Dermis blood vessel endothelial cell (primary cell): ENCODE data around the gene EN2. TPM values are rescaled to one million over a fixed set of nuclear protein-coding genes. Genes with fewer than 3 reads are reported as not detected.

Experiments
- DNase-seq: peaks from one replicate; pipeline ENCODE4 v3.0.0; 2010
- total RNA-seq: library from RNA; depleted of rRNA; stranded (reverse); fragments of >200 nt; gene quantifications from 2 replicates; pipeline ENCODE4 v1.2.3, GENCODE V29; 2014

The EN2 gene
- total RNA-seq, 1 donor from 2014 or later: not detected

DNA sequence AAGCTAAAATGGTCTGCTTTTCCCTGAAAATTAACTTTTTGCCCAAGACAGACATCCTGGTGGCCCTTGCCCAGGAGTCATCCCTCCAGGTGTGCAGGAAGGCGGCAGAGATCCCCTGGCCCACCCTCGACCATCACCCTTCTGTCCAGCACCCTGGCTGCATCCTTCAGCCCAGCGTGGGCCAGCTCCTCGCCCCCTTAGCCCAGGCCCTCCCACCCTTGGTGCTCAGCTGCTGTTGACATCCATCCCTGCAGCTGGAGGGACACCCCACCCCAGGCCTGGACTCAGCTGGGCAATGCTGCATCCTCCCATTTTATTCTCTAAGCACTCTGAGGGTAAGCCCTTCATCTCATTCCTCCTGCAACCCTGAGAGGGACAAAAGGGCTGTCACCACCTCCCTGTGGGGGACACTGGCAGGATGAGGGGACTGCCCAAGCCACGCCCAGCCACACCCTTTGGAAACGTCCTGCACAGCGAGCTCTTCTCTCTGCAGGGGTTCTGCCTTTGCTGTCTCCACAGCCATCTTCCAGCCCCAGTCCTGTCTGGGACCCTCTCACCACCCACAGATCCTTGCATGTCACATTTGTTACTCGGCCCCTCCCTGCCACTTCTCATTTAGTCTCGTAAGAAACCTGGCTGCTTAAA is 30.7 kb downstream of the EN2 start:
- no peak for DNase-seq

DNA sequence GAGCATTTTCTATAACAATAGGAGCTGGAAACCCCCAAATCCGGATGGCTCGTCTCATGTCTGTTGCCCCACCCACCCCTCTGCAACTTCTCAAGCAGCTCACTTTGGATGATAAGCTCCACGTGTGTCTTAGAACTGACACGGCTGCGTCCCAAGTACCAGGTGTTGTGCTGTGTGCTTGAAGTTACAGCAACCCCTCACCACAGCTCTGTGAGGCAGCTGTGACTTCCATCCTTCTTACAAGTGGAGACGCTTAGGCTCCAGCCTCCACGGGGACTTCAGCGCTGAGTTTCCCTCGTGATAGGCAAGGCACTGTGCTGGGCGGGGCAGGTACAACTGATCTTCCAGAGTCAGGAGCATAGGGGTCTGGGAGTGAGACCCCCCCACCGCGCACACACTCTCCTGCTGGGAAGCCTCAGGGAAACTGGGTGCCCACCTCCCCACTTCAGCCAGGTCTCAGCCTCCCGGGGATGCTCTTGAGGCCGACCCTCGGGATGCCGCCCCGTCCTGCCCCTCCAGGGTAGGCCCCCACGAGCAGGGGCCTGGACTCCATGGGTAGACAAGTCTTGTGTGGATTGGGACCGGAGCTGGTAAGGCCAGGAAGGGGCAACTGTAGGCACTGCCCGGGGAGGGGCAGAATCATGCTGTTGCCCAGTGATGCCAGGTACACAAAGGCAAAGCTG is 31.4 kb downstream of the EN2 start:
- no peak for DNase-seq

DNA sequence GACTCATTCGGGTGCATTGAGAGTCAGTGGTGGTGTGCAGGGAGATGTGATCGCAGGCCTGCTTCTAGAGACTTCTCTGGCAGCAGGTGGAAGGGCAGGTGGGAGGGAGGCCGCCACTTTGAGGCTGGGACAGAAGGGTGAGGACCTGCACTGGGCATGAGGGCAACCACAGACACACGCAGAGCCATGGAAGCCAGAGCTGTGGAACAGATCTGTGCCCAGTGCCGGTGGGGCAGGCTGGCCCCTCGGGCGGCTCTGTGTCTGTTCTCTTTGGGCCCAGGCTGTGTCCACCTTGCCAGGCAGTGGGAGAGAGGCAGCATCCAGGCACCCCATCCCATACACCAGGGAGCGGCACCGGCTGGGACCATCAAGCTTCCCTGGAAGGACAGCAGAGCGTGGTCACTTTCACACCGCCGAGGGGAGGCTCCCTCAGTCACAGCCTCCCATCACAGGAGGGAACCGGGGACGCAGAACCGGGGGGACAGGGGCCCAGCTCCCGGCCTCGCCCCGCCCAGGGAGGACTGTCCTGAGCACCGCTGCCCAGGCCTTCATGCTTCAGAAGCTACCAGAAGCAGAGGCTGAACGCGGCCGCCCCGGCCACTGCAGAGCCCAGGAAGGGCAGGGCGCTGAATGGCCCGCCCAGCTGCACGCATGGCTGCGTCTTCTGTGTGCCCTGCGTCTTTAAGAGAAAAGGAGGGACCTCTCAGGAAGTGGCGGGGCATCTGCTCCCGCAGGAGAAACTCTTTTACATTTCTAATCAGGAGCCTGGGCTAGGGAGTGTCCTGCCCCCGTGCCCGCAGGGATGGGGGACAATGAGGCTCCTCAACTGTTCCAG is 32.1 kb downstream of the EN2 start:
- DNase-seq: no peak

DNA sequence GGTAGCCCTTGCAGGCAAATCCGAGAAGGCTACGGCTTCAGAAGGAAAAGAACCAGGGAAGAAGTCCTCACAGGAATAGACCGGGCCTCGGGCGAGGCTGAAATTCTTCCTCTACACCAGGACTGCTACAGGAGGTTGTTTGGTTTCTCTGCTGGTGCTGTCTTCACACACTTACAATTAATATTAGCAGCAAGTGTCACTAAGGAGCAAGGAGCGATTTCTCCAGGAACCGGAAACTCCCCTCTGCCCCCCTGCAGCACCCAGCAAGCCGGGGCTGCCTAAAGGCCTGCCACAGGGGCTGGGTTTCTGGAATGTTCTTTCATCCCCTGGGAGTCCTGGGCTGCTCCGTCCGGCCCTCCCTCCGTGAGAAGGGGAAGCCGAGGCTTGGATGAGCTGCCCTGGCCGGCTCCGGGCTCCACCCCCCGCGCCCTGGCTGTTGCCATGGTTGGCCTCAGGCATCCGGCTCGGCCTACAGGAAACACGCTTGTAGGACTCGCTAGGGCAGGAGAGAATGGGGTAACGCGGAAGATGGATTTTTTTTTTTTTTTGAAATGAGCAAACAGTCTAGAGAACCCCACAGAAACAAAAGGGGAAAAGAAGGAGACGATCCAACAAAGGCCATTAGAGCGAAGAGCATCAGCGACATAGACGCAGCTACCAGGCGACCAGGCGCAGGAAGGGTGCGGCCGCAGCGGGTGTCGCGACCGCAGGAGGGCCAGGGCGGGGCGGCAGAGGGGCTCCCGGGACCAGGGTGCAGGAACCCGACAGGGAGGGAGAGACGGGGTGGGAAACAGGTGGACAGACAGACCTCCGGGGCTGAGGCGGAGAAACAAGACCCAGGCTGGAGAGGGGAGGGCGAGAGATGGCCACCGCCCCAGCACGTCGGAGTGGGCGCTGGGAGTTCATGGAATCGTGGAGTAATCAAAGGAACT is 33.0 kb downstream of the EN2 start:
- peak; percentile 35 for DNase-seq

DNA sequence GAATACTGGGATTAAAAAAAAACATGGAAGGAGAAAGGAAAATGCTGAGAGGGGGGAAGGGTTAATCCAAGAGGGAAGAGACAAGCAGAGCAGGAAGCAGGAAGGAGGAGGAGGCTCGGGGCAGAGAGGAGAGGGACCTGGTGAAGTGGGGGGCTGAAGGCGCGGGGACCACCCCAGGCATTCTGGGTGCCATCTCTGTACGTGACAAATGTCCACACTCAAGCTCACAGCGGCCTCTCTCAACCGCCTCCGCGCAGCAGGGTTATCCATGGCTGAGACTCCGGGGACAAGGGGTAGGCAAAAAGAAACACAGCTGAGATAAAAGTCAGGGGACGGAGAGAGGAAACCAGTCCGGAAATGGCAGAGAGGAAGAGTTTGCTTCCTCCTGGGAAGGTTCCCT is 33.9 kb downstream of the EN2 start:
- DNase-seq: no peak

DNA sequence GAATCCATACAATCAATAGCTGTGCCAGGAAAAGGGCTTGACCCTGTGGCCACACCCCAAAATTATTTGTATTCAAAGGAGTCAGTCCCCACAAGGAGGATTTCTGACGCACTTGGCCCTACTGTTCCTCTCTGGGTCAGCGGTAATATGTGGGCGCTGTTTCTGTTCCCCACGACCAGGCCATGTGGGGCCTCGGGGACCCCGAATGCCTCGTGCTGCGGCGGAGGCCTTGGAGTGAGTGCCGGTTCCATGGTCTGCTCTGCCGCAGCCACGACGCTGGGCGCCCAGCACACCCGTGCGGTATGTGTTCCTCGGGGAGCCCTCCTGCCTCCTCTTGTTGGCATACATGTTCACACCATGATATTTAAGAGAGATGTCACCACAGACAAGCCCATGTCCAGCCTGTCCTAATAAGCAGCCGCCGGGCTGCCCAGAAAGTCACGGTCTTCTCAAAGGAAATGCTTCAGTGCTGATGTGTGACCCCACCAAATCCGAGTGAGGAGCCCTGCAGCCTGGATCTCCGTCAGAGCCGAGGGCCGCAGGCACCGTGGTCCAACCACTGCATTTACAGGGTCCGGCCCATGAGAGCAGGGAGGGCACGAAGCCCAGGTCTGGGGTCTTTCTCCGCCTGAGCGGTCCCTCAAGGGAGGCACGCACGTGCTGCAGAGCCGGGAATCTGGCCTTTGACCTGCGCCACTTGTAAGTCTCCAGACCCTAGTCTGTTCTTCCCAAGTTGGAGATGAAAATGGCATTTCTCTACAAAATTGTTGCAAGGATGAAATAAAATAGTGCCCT is 36.0 kb downstream of the EN2 start:
- DNase-seq: no peak

DNA sequence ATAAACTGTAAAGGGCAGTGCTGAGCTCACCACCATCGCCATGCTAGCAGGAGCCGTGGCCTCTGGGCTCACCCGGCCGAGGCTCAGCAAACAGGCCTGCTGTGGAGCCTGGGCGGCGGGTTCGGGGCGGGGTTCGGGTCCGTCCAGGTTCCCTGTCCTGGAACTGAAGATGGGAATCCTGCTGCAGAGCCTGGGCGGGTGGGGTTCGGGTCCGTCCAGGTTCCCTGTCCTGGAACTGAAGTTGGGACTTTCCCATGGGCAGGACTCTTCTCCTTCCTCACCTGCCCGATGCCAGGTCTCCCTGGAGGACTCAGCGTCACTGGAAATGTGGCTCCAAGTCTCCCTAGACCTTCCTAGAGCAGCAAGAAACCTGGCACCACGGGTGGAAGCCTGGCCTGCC is 36.6 kb downstream of the EN2 start:
- DNase-seq: no peak

DNA sequence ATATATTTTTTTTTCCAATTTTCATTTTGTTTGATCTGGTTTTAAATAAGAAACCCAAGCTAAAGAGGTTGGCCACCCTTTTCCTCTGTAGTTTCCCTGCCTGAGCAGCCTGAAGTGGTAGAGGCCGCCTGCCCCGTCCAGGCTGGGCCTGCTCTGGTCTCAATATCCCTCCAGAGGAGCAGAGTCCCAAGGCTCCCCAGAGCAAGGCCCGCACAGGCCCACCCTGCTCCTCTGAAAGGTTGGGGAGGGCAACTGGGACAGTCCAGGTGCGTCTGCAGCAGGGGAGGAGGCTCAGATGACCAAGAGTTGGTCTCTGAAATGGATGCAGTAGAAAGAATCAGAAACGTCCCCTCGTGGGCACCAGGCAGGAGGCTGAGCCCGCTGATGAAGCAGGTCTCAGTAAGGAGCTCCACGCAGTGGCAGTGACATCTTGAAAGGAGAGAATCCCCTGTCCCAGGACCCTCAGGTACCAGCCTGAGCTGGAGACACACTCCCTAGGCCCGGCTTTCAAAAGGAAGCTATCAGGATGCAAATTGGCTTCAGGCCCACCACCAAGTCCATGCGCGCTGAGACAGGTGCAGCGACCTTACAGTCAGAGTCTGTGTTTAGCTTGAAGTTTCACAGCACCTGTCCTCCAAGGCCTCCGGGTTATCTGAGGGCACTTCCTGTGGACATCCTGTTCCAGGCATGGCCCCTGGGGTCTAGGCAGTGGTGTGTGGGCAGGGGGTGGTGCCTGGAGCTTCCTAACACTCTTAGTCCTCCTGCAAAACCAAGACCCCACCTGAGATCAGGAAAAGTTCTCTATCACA is 37.7 kb downstream of the EN2 start:
- DNase-seq: no peak

DNA sequence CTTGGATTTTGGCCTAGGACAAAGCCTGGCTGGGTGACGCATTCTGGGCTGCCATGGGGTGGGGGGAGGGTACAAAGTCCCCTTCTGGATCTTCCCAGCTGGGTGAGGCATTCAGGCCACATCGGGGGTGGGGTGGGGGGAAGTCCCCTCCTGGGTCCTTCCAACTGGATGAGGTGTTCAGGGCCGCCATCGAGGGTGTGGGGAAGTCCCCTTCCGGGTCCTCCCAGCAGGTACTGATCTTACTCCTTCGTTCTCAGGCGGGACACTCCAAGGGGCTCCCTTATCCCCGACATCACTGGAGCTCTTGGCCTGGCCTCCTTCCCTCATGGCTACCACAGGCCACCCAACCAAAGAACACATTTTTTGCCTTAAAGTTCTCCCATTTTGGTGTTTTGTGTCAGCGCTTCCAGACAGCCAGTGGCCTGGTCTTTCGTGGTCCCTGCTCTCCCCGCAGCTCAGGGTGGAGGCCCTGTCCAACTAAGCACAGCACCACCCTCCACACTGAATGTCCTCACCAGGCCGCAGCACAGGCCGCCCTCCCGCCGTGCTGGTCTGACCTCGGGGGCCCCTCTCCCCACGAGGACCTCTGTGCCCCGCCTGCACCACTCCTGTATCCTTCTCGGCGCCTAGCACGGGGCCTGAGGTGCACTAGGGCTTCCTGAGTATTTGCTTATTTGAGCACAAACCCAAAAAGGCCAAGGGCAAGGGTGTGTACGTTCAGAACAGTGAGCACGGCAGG is 38.5 kb downstream of the EN2 start:
- no peak for DNase-seq

DNA sequence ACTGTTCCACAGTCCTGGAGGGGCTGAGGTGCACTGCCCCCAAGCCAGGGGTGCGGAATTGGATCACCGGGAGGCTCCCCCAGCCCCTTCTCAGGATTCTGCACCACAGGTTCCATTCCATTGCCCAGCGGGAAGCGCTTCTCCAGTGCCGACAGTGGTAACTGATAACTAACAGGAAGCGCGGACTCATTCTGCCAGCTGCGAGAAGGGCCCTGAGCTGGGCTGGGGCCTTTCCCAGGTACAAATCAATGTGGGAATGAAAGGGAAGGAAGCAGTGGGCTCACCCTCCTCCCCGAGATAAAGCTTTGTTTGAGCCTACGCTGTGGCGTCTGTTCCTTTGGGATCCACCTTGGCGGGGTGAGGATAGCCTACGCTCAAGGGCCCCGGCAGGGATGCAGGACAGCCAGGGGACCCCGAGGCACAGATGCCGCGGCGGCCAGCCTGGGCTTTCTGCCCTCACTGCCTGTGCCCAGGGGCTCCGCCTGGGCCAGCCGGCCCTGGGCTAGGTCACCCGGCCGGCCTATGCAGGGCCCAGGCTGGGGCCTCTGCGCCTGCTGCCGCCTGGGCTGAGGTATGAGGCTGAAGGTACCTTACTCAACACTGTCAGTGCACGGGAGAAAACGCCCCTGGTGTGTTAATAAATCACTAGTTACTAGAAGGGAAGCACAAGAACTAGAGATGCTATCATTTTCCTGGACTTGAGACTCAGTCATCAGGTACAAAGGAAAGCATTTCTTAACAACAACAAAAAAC is 39.4 kb downstream of the EN2 start:
- no peak for DNase-seq

DNA sequence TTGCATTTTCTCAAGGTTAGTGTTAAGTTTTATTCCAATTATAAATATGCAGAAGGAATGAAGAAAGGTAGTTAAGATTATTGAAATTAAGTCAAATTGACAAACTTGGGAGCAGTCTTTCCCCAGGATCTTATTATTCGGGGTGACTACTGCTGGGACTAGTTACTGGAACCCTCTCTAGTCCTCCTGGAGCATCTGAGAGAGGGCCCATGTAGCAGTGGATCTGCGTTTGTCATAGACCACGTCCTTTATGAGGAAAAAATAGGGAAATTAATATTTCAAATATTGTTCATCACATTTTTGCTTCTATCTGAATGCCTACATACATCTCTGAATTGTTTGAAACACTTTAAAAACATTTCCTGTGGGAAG is 47.5 kb downstream of the EN2 start:
- DNase-seq: no peak

DNA sequence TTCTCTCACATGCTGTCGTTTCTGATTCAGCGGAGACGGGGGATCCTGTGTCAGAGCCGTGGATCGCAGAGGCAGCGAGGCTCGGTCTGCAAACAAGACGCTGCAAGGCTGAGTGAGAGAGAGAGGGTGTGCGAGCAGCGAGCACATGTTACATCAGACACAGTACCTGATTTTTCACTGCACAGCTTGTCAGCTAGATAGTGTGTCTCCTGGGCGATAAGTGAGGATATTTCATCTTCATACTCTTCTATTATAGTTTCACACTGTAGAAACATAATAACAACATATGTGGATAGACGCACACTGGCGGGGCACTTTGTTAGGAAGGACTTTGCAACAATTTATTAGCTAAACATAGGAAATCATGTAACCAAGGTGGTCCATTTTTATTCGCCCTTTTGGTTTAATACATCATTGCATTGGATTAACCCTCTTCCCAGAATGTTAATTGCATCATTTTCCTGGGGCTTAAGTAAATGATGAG is 49.0 kb downstream of the EN2 start:
- DNase-seq: no peak

DNA sequence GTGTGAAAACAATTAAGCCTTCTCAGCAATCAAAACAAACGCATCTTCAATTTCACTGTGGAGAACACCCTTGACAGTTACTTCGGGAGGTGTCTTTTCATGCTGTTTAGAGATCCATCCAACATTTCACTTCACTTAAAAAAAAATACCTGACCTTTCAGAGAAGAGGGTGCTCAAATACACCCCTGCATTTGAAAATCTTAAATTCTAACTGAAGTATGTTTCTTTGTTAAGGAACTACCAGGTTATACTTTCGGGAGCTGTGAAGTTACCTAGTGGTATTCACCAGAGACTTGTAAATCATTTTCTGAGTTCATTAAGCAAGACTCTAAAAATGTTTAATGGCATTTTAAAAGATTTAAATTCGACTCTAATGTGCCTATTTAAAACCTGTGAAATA is 49.6 kb downstream of the EN2 start:
- DNase-seq: no peak

DNA sequence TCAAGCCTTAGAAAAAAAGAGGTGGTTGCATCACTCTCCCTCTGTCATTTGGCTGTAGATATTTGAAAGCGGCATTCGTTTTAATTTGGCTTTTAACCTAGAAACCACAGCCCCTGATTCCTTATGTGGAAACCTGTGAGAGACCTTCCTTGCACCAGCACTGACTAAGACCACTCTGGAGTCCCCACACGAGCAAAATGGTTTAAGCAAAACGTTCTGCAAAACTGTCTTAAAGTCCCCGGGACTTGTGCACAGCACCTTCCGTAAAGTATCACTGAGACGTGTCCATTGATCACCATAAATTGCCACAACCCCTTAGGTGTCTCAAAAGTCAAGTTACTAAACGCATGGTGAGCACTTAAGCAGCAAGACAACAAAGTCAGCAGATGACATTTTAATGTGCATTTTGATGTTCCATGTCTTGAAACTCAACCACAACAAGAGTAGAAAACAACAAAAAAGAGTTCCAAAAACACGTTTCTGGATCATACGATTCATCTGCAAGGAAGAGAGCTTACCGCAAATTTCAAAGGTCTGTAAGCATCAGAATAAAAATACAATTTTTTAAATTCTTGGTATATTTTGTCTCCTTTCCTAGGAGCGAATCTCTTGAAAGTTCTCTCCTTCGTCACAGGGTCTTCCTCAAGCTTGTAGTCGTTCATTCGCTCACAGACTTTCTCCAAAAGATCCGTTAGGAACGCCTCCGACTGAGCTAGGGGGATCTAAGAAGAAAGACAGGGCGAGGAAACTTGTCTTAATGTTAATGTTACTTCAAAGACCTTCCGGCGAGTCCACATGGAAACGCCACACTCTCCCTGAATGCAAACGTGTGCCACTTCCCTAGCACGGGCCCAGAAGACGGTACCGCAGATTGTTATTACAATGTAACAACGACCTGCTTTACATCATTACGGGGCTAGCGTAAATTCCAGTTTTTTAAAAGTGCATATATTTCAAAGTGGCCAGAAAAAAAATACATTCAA is 50.7 kb downstream of the EN2 start:
- DNase-seq: no peak

DNA sequence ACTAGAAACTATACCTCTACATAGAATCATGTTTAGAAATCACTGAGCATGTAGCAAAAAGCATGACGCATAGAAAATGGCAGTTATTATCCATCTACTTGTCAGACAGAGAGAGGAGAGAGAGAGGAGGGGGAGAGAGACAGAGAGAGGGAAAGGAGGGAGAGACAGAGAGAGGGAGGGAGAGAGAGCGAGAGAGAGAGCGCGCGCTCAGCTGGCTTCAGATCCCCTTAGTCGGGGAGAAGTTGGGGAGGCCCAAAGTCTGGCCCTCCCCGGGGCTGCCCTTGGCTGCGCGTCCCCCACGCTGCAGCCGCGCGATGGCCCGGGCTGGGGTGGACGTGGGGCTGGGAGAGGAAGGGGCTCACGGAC is 51.4 kb downstream of the EN2 start:
- DNase-seq: no peak

DNA sequence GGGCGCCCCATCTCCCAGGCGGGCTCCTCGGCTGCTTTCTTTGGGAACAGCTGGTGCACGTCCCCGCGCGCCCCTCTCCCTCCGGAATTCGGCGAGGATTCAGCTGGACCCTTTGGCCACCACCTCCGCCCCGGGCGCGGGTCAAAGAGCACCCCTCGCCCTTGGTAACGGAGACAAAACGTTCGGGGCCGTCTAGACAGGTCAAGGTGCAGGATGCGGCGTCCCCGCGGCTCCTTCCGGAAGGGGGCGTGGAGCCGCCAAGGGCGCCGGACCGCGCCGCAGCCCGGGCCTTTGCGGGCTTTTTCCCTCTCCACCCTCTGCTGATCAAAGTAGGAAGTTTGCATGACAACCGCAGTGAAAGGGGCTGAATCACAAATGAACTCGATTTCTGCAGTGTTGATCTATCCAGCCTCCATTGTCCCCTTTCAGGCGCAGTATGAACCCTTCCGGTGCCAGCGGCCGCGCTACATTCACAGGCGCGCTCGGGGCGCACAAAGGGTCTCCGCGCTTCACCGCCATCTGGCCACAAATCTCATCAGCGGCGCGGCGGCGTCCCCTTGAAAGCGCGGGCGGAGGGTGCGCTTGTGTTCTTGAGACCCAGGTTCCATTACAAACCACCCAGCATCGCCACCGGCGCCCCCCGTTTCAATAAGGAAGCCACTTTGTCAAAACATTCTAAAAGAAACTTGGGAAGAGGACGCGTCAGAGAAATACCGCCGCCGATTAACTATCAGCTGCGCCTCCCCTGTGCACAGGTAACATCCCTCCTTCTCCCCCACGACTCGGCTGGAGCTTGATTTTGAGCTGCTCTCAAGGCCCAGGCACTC is 52.0 kb downstream of the EN2 start:
- no peak for DNase-seq
